SK-N-SH (cell line): ENCODE data around the gene ASXL3.

ENCODE experiments used
- CHD2 ChIP-seq: fragments of 150-350 bp; IDR thresholded peaks from 2 replicates; pipeline ENCODE4 v1.6.1; 2018; ENCODE audit warnings: low read length; ENCODE audit not compliant: partially characterized antibody
- EP300 ChIP-seq, 2 experiments: IDR thresholded peaks; 2 replicates each; pipeline versions ENCODE4 v1.4.0 to v1.6.1; 2012; ENCODE audit warnings: borderline replicate concordance in 1 of 2, low read depth in 1 of 2, low read length in 1 of 2
- FOXM1 ChIP-seq: IDR thresholded peaks from 2 replicates; pipeline ENCODE4 v1.4.0; 2012; ENCODE audit warnings: low read depth, mild to moderate bottlenecking
- MXI1 ChIP-seq: IDR thresholded peaks from 2 replicates; pipeline ENCODE4 v1.6.1; 2012; ENCODE audit warnings: mild to moderate bottlenecking, low read depth, low read length, improper control_type of control experiment
- NFIC ChIP-seq: IDR thresholded peaks from 2 replicates; pipeline ENCODE4 v1.4.0; 2012; ENCODE audit warnings: borderline replicate concordance
- POLR2AphosphoS5 ChIP-seq: IDR thresholded peaks from 2 replicates; pipeline ENCODE4 v1.6.1; 2012; ENCODE audit warnings: low read depth, low read length
- RAD21 ChIP-seq: IDR thresholded peaks from 2 replicates; pipeline ENCODE4 v1.6.1; 2012; ENCODE audit warnings: mild to moderate bottlenecking, low read length
- TF ChIP-seq, protein P1 (sequence below): fragments of 200-600 bp; sonication (generic); IDR thresholded peaks from 2 replicates; pipeline ENCODE4 v1.6.1; 2017; ENCODE audit warnings: antibody characterized with exemption, mild to moderate bottlenecking, moderate library complexity

DNA sequence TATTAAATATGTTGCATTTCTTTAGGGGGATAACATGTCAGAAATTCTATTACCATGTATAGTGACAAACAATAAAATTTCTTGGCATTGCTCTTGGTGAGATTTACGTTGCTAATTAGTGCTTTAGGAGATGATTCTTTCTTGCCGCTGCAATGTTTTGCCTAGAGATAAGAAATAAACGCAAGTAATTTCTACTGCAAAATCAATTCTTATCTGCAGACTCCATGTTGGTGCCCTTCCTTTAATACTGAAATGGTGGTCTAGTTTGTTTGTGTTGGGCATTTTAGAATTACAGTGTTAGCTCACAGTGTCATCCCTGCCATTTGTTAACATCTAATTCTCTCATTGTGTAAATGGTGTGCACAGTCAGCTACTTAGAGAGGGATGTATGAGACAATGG lies 34.6 kb downstream of the ASXL3 start:
- TF ChIP-seq RAD21 (no peak), EP300 (IDR thresholded peaks at IDR 0.05; ENCODE audit: borderline replicate concordance in 1 of 2, low read depth in 1 of 2, low read length in 1 of 2) (no peak), FOXM1 (no peak), NFIC (no peak), MXI1 (no peak), POLR2AphosphoS5 (no peak), CHD2 (no peak)
- TF ChIP-seq, protein P1, sequence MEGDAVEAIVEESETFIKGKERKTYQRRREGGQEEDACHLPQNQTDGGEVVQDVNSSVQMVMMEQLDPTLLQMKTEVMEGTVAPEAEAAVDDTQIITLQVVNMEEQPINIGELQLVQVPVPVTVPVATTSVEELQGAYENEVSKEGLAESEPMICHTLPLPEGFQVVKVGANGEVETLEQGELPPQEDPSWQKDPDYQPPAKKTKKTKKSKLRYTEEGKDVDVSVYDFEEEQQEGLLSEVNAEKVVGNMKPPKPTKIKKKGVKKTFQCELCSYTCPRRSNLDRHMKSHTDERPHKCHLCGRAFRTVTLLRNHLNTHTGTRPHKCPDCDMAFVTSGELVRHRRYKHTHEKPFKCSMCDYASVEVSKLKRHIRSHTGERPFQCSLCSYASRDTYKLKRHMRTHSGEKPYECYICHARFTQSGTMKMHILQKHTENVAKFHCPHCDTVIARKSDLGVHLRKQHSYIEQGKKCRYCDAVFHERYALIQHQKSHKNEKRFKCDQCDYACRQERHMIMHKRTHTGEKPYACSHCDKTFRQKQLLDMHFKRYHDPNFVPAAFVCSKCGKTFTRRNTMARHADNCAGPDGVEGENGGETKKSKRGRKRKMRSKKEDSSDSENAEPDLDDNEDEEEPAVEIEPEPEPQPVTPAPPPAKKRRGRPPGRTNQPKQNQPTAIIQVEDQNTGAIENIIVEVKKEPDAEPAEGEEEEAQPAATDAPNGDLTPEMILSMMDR, result no peak
